Thyroid gland (tissue), 4 donors: ENCODE data around the gene PPM1M.

ENCODE experiments used
- POLR2A ChIP-seq, 2 donors: fragments of 450-650 bp; IDR thresholded peaks; one replicate each; pipeline ENCODE4 v1.6.1; 2017; ENCODE audit warnings: antibody characterized with exemption in 2 of 2, mild to moderate bottlenecking in 2 of 2, moderate library complexity in 1 of 2
- TF ChIP-seq, protein P1 (sequence below), 6 experiments: fragments of 200-600 bp in 3 of 6; fragments of 450-650 bp in 3 of 6; sonication (generic) in 3 of 6; IDR thresholded peaks; one replicate each; pipeline ENCODE4 v1.5.1; 2016 to 2019; ENCODE audit warnings: antibody characterized with exemption in 6 of 6, mild to moderate bottlenecking in 2 of 6, inconsistent platforms in 1 of 6, moderate library complexity in 1 of 6

DNA sequence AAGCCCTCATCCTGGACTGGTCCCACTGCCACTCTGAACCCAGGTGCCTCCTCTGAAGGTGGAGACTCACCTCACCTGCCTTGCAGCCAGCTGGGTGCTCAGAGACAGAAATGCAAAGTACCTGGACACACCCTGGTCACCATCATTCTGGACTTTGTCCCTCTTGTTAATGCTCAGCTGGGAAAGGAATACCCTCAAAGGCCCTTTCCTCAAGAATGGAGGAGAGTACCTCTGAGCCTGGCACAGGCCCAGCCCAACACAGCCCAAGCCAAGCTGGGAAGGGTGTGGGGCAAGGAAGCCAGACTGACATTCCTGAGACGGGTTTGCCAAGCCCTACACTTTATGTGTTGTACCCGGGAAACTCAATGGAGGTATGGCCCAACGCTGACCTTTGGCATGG, 48.6 kb upstream of the PPM1M start:
- TF ChIP-seq, protein P1, sequence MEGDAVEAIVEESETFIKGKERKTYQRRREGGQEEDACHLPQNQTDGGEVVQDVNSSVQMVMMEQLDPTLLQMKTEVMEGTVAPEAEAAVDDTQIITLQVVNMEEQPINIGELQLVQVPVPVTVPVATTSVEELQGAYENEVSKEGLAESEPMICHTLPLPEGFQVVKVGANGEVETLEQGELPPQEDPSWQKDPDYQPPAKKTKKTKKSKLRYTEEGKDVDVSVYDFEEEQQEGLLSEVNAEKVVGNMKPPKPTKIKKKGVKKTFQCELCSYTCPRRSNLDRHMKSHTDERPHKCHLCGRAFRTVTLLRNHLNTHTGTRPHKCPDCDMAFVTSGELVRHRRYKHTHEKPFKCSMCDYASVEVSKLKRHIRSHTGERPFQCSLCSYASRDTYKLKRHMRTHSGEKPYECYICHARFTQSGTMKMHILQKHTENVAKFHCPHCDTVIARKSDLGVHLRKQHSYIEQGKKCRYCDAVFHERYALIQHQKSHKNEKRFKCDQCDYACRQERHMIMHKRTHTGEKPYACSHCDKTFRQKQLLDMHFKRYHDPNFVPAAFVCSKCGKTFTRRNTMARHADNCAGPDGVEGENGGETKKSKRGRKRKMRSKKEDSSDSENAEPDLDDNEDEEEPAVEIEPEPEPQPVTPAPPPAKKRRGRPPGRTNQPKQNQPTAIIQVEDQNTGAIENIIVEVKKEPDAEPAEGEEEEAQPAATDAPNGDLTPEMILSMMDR (IDR thresholded peaks at IDR 0.05), result no peak
- no peak for TF ChIP-seq POLR2A (IDR thresholded peaks at IDR 0.05)
